WTC11 (cell line): ENCODE data around the gene BTBD1.

Source experiments
- ATF2 ChIP-seq: sonication (generic); formaldehyde crosslinking; IDR thresholded peaks from 2 replicates; pipeline ENCODE4 v1.8.1; 2022; ENCODE audit warnings: low read depth, missing genetic modification reagents, borderline replicate concordance
- ATF3 ChIP-seq: sonication (generic); formaldehyde crosslinking; conservative IDR thresholded peaks from 2 replicates; pipeline ENCODE4 v1.8.1; 2022; ENCODE audit warnings: mild to moderate bottlenecking, missing genetic modification reagents
- CTCF ChIP-seq: fragments of 200-600 bp; IDR thresholded peaks from 2 replicates; pipeline ENCODE4 v1.8.0; 2022; ENCODE audit warnings: antibody characterized with exemption
- FOXJ3 ChIP-seq: sonication (generic); formaldehyde crosslinking; IDR thresholded peaks from 2 replicates; pipeline ENCODE4 v1.9.0; 2021; ENCODE audit warnings: missing genetic modification reagents, mild to moderate bottlenecking, borderline replicate concordance
- MAX ChIP-seq: sonication (generic); formaldehyde crosslinking; IDR thresholded peaks from 2 replicates; pipeline ENCODE4 v1.8.0; 2022; ENCODE audit warnings: mild to moderate bottlenecking, missing genetic modification reagents
- NR2C2 ChIP-seq: sonication (generic); formaldehyde crosslinking; IDR thresholded peaks from 2 replicates; pipeline ENCODE4 v1.8.0; 2022; ENCODE audit warnings: mild to moderate bottlenecking, missing genetic modification reagents
- PREB ChIP-seq: sonication (generic); formaldehyde crosslinking; IDR thresholded peaks from 2 replicates; pipeline ENCODE4 v1.8.1; 2022; ENCODE audit warnings: mild to moderate bottlenecking, missing genetic modification reagents, moderate library complexity, borderline replicate concordance
- TEAD4 ChIP-seq: sonication (generic); formaldehyde crosslinking; IDR thresholded peaks from 2 replicates; pipeline ENCODE4 v1.8.0; 2022; ENCODE audit warnings: mild to moderate bottlenecking, missing genetic modification reagents
- USF1 ChIP-seq: sonication (generic); formaldehyde crosslinking; IDR thresholded peaks from 2 replicates; pipeline ENCODE4 v1.8.0; 2022; ENCODE audit warnings: mild to moderate bottlenecking, missing genetic modification reagents
- USF2 ChIP-seq: sonication (generic); formaldehyde crosslinking; IDR thresholded peaks from 2 replicates; pipeline ENCODE4 v1.8.1; 2023; ENCODE audit warnings: mild to moderate bottlenecking, missing genetic modification reagents, moderate library complexity
- ZNF138 ChIP-seq: sonication (generic); formaldehyde crosslinking; conservative IDR thresholded peaks from 2 replicates; pipeline ENCODE4 v1.8.1; 2022; ENCODE audit warnings: mild to moderate bottlenecking, moderate library complexity, missing genetic modification reagents
- ZNF416 ChIP-seq: fragments of 250-450 bp; sonication (Bioruptor Pico); IDR thresholded peaks from 2 replicates; pipeline ENCODE4 v1.9.0; 2021; ENCODE audit warnings: mild to moderate bottlenecking, inconsistent platforms
- ZNF425 ChIP-seq: fragments of 250-450 bp; sonication (Bioruptor Pico); conservative IDR thresholded peaks from 2 replicates; pipeline ENCODE4 v1.9.0; 2021; ENCODE audit warnings: mild to moderate bottlenecking

GRCh38 chr15:83011271-83012075, 55.6 kb downstream of the BTBD1 start, which contains the start of gene C15orf40:
- TF ChIP-seq CTCF (no peak; the same call in 1 of the 2 replicates), ZNF425 (no peak), PREB (no peak), ZNF138 (no peak), NR2C2 (CRISPR knock-in tag) (0 out of 2 replicates have a peak, but pooled peaks have one; percentile 42), MAX (peak; percentile 96), ATF2 (CRISPR knock-in tag) (no peak), FOXJ3 (CRISPR knock-in tag) (no peak), ATF3 (no peak), USF1 (no peak), ZNF416 (no peak), TEAD4 (CRISPR knock-in tag) (no peak), USF2 (peak; percentile 69)
